Activated CD4-positive, alpha-beta T cell treated with anti-CD3 and anti-CD28 coated beads, Interleukin-2, amount 10 ng/mL, durations not matched to agents 24 days and 14 days (primary cell): ENCODE measurements around the gene KIF3B. TPM values are rescaled to one million over a fixed set of nuclear protein-coding genes. Genes with fewer than 3 reads are reported as not detected.
"Not testable (repeated sequence)": the region's sequence is repeated elsewhere in the genome, so short reads cannot be mapped to it uniquely, and the experiment has no call there.

Experiments used
- DNase-seq: peaks from one replicate; pipeline ENCODE4 v3.0.0; 2022
- H3K27ac Mint-ChIP-seq: one replicate; pipeline ENCODE4 v1.8.0; 2022; ENCODE audit warnings: mild to moderate bottlenecking, mixed read lengths
- H3K27me3 Mint-ChIP-seq: one replicate; pipeline ENCODE4 v1.8.0; 2022; ENCODE audit warnings: mixed read lengths
- H3K36me3 Mint-ChIP-seq: one replicate; pipeline ENCODE4 v1.8.0; 2022; ENCODE audit warnings: low read depth, mild to moderate bottlenecking, mixed read lengths
- H3K4me1 Mint-ChIP-seq: one replicate; pipeline ENCODE4 v1.8.0; 2021; ENCODE audit warnings: mixed read lengths
- H3K4me3 Mint-ChIP-seq: one replicate; pipeline ENCODE4 v1.8.0; 2022; ENCODE audit warnings: mild to moderate bottlenecking, moderate library complexity, mixed read lengths
- H3K9me3 Mint-ChIP-seq: one replicate; pipeline ENCODE4 v1.8.0; 2021; ENCODE audit warnings: mixed read lengths
- intact Hi-C: fragments of 100-400 bp; cut with micrococcal nuclease; formaldehyde crosslinking; loops from one replicate; pipeline ENCODE4 v1.15.1; 2023
- total RNA-seq: library from RNA; stranded (reverse); gene quantifications from 2 replicates; pipeline ENCODE4 v1.2.3, GENCODE V29; 2022

KIF3B gene
- total RNA-seq, 1 donor from 2014 or later = 35.5 TPM

DNA sequence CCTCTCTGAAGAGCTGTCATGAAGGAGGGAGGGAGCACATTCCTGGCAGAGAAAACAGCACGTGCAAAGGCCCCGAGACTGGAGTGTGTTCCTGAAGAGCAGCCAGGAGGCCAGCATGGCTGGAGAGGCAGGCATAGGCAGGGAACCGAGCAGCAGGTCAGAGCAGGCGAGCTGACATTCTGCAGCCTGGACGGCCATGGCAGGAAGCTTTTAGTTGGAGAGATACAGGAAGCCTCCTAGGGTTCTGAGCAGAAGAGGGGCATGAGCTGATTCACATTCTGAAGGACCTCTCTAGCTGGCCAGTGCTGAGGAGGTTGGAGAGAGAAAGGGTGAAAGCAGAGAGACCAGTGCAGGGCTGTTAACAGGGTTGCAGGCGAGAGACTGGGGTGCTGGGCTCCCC is 40.0 kb upstream of the KIF3B start:
- Mint-ChIP-seq H3K4me1 (peaks cover 26% of the 10 kb centered on the region), H3K36me3 (peaks cover 42% of the 10 kb centered on the region), H3K27me3 (no peaks in the 10 kb centered on the region), H3K4me3 (no peak overlapping the region), H3K9me3 (no peaks in the 10 kb centered on the region), H3K27ac (peak overlapping the region; percentile 5)
- no peak for DNase-seq
- intact Hi-C loops = no loop called here

DNA sequence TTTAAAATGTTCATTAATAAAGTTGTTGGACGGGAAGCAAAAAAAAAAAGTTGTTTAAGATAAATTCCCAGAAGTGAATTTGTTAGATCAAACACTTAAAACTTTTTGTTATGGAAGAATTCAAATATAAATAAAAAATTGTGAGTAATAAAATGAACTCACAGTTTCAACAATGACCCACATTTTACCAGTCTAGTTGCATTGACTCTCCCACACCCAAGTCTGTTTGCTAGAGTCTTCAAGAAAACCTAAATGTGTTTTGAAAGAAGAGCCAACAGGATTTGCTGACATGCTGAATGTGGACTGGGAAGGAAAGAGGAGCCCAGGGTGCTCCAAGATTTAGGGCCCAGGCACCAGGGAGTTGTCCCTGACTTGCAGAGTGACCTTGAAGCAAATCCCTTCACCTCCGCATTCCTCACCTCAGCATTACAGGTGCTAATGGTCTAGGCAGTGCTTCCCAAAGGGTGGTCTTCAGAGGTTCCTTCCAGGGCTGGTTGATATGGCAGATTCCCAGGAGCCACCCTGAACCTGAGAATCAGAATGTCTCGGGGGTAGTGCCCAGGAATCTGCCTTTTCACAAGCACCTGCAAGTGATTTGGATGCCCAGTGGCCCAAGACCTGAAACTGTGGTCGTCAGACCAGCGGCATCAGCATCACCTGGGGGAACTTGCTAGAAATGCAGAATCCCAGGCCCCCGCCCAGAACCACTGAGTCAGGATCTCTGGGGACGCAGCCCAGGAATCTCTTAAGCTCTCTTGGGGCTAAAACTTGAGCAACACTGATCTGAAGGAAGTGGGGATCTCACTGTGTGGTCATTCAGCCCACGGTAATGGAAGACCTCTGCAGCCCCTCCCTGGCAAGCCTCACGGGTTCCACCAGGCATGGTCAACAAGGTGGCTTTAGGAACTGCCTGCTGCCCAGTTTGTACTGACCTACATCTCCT is 38.7 kb upstream of the KIF3B start:
- Mint-ChIP-seq H3K9me3 (no peaks in the 10 kb centered on the region), H3K4me1 (peaks cover 13% of the 10 kb centered on the region), H3K4me3 (no peak overlapping the region), H3K27ac (peak overlapping the region; percentile 37), H3K27me3 (no peaks in the 10 kb centered on the region), H3K36me3 (peaks cover 29% of the 10 kb centered on the region)
- intact Hi-C loops = no loop called here
- no peak for DNase-seq

DNA sequence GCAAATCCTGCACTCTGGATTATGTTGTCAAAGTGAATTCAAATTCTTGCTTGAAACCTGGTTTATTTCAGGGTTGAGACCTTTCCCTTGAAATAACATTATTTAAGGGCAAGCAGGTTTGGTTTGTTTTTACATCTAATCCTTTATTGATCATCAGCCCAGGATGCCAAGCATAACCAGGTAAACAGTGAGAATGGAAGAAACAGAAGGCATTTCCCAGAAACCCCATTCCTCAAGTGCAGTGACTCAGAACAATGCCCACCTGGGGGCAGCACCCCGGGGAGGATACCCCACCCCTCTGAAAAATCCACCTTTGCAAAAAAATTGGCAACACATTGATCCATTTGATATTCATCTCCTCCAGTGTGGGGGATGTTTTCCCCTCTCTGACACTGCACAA is 37.2 kb upstream of the KIF3B start:
- Mint-ChIP-seq H3K27ac (peak overlapping the region; percentile 9), H3K36me3 (peaks cover 17% of the 10 kb centered on the region), H3K4me1 (peaks cover 17% of the 10 kb centered on the region), H3K27me3 (no peaks in the 10 kb centered on the region), H3K4me3 (no peak overlapping the region), H3K9me3 (no peaks in the 10 kb centered on the region)
- intact Hi-C loops = no loop called here
- DNase-seq = no peak

DNA sequence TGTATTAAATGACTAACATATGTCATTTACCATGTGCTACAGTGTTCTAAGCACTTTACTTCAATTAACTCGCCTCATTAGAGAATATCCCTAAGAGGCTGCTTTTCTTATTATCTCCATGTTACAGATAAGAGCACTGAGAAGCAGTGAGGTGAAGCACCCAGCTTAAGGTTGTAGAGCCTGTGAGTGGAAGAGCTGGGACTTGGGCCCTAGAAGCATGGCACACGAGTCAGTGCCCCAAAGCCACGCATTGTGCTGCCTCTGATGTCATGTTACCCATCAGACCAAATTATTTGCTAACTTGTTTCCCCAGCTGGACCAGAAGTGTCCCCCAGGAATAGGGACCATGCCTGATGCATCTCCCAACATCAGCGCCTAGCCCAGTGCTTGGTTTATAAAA is 35.6 kb upstream of the KIF3B start:
- Mint-ChIP-seq H3K4me3 (no peak overlapping the region), H3K36me3 (peaks cover 8% of the 10 kb centered on the region), H3K27ac (no peak overlapping the region), H3K9me3 (no peaks in the 10 kb centered on the region), H3K27me3 (no peaks in the 10 kb centered on the region), H3K4me1 (peaks cover 21% of the 10 kb centered on the region)
- no peak for DNase-seq
- intact Hi-C loops = no loop called here

DNA sequence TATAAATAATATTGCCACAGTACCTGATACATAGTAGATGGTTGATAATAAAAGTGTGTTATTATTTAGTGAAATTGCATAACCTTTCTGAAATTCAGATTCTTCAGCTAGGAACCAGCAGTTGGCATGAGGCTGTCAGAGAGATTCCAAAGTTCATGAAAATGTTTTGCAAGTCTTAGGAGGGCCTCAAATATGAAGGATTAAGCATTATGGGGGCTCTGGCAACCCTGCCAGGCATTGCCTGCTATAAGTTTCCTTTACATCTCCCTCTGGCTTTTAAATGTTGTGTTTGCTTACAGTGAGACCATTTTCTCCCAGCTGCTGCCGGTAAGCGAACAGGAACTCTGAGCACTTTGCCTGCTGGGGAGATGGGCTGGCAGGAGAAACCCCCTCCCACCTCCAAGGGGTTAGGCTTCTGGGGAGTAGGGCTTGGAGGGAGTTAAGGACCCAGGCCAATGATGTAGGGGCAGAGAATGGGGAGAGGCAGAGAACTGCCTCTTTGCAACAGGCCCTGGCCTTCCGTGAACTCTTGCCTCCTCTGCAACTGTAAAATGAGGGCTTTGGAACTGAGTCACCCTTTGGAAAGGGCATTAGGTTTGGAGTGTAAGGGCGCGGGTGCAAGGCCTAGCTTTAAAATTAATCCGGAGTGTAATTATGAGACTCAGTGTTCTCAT is 33.2 kb upstream of the KIF3B start:
- H3K27me3 Mint-ChIP-seq = no peaks in the 10 kb centered on the region
- H3K36me3 Mint-ChIP-seq = no peaks in the 10 kb centered on the region
- intact Hi-C loops = no loop called here
- no peak for DNase-seq
- no peak overlapping the region for H3K4me3 Mint-ChIP-seq
- H3K9me3 Mint-ChIP-seq = no peaks in the 10 kb centered on the region
- H3K27ac Mint-ChIP-seq = no peak overlapping the region
- peaks cover 23% of the 10 kb centered on the region for H3K4me1 Mint-ChIP-seq

DNA sequence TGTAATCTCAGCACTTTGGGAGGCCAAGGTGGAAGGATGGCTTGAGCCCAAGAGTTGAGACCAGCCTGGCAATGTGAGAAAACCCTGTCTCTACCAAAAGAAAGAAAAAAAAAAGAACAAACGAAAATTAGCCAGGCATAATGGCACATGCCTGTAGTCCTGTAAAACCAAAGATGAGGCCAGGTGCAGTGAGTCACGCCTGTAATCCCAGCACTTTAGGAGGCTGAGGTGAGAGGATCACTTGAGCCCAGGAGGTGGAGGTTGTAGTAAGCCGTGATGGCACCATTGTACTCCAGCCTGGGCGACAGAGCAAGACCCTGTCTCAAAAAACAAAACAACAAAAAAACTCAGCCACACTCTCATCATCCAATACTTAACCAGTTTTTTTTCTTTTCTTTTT is 32.5 kb upstream of the KIF3B start:
- Mint-ChIP-seq H3K4me3 (no peak overlapping the region), H3K36me3 (no peaks in the 10 kb centered on the region), H3K27me3 (no peaks in the 10 kb centered on the region), H3K9me3 (no peaks in the 10 kb centered on the region), H3K27ac (no peak overlapping the region), H3K4me1 (peaks cover 27% of the 10 kb centered on the region)
- DNase-seq = no peak
- intact Hi-C loops = no loop called here

DNA sequence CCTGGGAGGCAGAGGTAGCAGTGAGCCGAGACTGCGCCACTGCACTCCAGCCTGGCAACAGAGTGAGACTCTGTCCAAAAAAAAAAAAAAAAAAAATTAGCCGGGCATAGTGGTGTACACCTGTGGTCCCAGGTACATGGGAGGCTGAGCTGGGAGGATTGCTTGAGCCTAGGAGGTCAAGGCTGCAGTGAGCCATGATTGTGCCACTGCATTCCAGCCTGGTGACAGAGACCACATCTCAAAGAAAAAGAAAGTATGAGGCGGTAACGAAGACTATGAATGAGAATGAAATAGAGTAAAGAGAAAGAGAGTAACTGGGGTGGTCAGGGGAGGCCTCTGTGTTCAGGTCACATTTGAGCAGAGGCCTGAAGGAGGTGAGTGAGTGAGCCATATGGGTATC is 31.2 kb upstream of the KIF3B start:
- not testable (repeated sequence) for H3K36me3 Mint-ChIP-seq
- H3K27ac Mint-ChIP-seq = peak overlapping the region; percentile 71

DNA sequence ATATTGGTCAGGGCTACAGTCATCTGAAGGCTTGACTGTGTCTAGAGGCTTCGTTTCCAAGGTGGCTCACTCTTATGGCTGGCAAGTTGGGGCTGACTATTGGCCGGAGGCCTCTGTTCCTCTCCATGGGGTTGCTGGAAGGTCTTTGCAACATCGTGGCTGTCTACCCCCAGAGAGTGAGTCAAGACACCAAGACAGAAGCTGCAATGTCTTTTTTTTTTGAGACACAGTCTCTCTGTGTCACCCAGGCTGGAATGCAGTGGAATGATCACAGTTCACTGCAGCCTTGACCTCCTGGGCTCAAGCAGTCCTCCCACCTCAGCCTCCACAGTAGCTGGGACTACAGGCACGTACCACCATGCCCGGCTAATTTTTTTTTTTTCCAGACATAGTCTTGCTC is 29.4 kb upstream of the KIF3B start:
- no peak for DNase-seq
- H3K9me3 Mint-ChIP-seq = peaks cover 9% of the 10 kb centered on the region
- peak overlapping the region; percentile 72 for H3K27ac Mint-ChIP-seq
- no peaks in the 10 kb centered on the region for H3K27me3 Mint-ChIP-seq
- intact Hi-C loops = no loop called here
- peaks cover 42% of the 10 kb centered on the region for H3K4me1 Mint-ChIP-seq
- no peak overlapping the region for H3K4me3 Mint-ChIP-seq
- peaks cover 8% of the 10 kb centered on the region for H3K36me3 Mint-ChIP-seq

More for the DNA sequence above, 31.2 kb upstream of the KIF3B start:
- DNase-seq, intact Hi-C loops, H3K27me3 Mint-ChIP-seq, H3K4me3 Mint-ChIP-seq, H3K9me3 Mint-ChIP-seq: not testable (repeated sequence)
- H3K4me1 Mint-ChIP-seq = peaks cover 25% of the 10 kb centered on the region

DNA sequence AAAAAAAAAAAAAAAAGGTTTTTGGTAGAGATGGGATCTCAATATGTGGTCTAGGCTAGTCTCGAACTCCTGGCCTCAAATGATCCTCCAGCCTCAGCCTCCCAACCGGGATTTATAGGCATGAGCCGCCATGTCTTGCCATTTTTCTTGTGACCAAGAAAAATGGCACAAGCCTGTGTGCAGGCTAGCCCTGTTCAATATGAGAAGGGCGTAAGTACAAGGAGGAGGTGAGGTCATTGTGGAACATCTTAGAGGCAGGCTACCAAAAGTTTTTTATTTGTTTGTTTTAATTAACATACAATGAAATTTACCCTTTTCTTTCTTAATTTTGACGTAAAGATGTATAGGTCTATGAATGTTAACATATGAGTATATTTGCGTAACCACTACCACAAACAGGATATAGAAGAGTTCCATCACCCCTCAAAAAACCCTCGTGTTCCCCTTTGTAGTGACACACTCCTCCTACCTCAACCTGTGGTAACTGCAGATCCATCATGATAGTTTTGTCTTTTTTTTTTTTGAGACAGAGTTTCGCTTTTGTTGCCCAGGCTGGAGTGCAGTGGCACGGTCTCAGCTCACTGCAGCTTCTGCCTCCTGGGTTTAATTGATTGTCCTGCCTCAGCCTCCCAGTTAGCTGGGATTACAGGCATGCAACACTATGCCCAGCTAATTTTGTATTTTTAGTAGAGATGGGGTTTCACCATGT is 28.3 kb upstream of the KIF3B start:
- H3K36me3 Mint-ChIP-seq = peaks cover 8% of the 10 kb centered on the region
- H3K4me1 Mint-ChIP-seq = peaks cover 49% of the 10 kb centered on the region
- H3K9me3 Mint-ChIP-seq = peaks cover 9% of the 10 kb centered on the region
- intact Hi-C loops = loop anchor here (1.0 kb wide), 1 partner anchor 36 kb away; no protein-coding TSS in a partner anchor
- peak overlapping the region; percentile 56 for H3K4me3 Mint-ChIP-seq
- no peaks in the 10 kb centered on the region for H3K27me3 Mint-ChIP-seq
- H3K27ac Mint-ChIP-seq = peak overlapping the region; percentile 90
- peak; percentile 85 for DNase-seq

DNA sequence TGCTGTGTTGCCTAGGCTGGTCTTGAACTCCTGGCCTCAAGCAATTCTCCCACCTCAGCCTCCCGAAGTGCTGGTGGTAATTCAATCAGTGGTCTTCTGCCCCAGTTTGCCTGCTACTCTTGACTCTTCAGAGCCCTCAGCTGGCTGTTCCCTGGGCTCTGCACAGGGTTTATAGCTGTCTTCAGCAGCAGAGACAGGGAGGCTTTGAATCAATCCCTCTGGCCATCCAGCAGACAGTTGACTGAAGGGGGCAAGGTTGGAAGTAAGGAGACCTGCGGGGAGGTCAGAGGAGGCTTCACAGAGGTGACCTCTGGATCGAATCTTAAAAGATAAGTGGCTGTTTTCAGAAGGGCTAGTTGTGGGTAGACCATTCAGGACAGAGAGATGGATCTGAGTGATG is 26.0 kb upstream of the KIF3B start:
- H3K27ac Mint-ChIP-seq = peak overlapping the region; percentile 98
- H3K9me3 Mint-ChIP-seq = peaks cover 9% of the 10 kb centered on the region
- no peaks in the 10 kb centered on the region for H3K27me3 Mint-ChIP-seq
- peak overlapping the region; percentile 76 for H3K4me3 Mint-ChIP-seq
- H3K36me3 Mint-ChIP-seq = peaks cover 8% of the 10 kb centered on the region
- DNase-seq = no peak
- H3K4me1 Mint-ChIP-seq = peaks cover 49% of the 10 kb centered on the region
- intact Hi-C loops = no loop called here

DNA sequence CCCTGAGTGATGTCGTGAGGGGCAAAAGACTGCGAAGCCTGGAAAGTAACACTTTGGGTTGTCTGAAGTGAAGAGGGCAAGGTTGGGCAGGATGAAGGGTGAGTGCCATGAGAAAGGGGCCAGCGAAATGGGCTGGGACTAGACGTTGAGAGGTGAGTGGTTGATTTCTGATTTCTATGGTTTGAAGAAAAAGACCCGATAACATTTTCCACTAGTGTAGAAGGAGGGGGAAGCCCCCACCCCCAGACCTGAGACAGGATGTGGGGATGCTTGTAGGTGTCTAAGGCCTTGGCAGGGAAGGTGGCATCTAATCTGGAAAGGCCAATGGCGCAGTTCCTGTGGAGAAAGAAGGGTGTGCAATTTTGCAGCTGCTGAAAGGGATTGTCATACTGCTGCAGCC is 25.3 kb upstream of the KIF3B start:
- H3K9me3 Mint-ChIP-seq = peaks cover 9% of the 10 kb centered on the region
- intact Hi-C loops = loop anchor here (1.0 kb wide), 5 partner anchors 20 to 105 kb away; partner anchors contain the start of gene KIF3B
- no peaks in the 10 kb centered on the region for H3K27me3 Mint-ChIP-seq
- peak overlapping the region; percentile 98 for H3K27ac Mint-ChIP-seq
- DNase-seq = peak; percentile 82
- peak overlapping the region; percentile 76 for H3K4me3 Mint-ChIP-seq
- peaks cover 55% of the 10 kb centered on the region for H3K4me1 Mint-ChIP-seq
- H3K36me3 Mint-ChIP-seq = peaks cover 8% of the 10 kb centered on the region

DNA sequence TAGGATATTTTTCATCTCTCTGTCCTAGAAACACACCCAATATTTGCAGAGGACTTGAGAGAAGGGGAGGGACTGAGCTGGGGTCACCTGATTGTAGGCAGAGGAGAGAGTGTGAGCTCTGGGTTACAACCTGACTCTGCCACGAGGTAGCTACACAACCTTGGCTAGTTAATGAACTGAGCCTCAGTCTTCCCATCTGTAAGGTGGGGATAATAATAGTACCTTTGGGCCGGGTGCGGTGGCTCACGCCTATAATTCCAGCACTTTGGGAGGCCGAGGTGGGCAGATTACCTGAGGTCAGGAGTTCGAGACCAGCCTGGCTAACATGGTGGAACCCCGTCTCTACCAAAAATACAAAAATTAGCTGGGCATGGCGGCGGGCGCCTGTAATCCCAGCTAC is 16.5 kb upstream of the KIF3B start:
- H3K9me3 Mint-ChIP-seq, H3K4me1 Mint-ChIP-seq, DNase-seq, H3K36me3 Mint-ChIP-seq, intact Hi-C loops, H3K4me3 Mint-ChIP-seq, H3K27ac Mint-ChIP-seq, H3K27me3 Mint-ChIP-seq: not testable (repeated sequence)

DNA sequence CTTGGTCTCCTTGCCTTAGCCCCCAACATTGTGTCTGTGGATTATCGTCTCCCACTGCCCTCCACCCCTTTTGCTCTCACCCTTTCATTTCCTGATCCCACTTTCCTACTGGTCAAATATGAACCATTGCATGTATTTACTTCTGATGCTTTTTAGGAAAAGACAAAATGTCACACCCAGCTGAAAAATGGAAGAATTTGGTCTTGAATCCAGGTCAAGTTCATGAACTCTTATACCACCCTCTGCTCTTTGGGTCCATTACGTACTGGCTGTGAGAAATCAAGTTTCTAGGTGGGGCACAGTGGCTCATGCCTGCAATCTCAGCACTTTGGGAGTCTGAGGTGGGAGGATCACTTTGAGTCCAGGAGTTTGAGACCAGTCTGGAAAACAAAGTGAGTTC is 15.8 kb upstream of the KIF3B start:
- Mint-ChIP-seq H3K36me3 (no peaks in the 10 kb centered on the region), H3K9me3 (no peaks in the 10 kb centered on the region)
- intact Hi-C loops = no loop called here

More for the DNA sequence above, 15.8 kb upstream of the KIF3B start:
- Mint-ChIP-seq H3K4me1 (peaks cover 6% of the 10 kb centered on the region), H3K4me3 (no peak overlapping the region), H3K27ac (no peak overlapping the region), H3K27me3 (no peaks in the 10 kb centered on the region)
- DNase-seq = no peak
